Cortex of kidney (tissue), 1 donor: Measurements from ENCODE around the gene FILIP1L.

Experiments used
- DNase-seq: peaks from one replicate; lab custom pipeline; 2025; lab: John Stamatoyannopoulos, UW

Gene FILIP1L

DNA sequence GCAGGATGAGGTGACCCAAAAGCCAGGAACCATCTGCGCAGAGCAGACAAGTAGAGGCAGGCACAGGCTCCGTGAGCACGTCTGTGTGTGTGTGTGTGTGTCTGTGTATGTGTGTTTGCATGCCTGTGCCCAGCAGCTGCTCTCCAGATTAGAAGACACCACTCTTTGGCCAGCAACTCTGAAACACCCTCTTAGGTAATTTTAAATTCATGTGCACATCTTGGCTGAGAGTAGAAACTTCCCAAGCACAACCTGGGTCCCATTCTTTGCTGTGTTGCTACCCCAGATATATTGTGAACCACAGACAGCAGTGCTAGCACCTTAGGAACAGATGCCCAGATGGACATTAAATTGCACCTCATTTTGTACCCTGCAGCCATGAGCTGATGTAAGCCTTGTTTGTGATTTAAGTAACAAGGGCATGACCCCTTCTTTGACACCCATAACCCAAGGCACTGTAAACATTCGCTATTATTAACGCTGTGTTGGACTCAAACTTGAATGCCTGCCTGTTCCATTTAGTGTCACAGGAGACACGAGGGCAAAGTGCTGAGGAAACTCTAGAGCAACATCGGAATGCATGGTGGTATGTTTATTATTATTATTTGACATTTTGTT lies at the start of gene FILIP1L:
TSS of gene FILIP1L (minus strand) at position 89 of the 618 bp plus-strand sequence.
- DNase-seq = no peak

DNA sequence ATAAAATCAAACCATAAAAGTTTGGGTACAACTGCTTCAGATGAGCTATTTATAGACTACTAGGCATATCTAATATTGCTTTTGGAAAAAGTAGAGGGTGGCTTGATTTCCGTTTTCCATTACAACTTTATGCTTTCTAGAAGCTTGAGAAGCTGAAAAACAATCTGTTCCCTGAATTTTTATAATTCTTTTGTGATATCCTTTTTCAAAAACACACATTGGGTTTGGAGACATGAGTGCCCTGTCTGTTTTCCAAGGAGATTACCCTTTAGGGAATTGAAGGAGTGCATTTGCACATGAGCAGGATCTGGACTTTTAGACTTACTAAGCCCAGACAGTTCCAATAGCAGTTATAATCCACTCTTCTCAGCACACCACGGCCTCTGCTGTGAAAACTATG lies 49.5 kb upstream of the FILIP1L start:
- DNase-seq = no peak

DNA sequence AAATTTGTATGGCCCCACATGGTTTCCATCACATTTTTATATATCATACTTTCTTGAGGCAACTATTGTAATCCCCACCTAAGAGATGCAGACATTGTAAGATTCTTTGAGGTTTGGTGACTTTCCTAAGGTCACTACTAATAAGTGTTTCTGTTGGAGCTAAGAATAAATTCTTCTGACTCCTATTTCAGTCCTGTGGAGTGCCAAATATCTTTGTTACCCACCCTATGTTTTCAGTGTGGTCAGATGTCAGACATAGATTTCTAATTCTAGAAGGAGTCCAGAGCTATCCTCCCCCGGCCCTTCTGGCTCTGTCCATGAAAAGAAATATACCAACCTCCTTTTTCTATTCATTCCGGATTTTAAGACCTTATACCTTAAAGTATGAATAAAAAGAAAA lies 46.2 kb upstream of the FILIP1L start:
- DNase-seq = no peak

DNA sequence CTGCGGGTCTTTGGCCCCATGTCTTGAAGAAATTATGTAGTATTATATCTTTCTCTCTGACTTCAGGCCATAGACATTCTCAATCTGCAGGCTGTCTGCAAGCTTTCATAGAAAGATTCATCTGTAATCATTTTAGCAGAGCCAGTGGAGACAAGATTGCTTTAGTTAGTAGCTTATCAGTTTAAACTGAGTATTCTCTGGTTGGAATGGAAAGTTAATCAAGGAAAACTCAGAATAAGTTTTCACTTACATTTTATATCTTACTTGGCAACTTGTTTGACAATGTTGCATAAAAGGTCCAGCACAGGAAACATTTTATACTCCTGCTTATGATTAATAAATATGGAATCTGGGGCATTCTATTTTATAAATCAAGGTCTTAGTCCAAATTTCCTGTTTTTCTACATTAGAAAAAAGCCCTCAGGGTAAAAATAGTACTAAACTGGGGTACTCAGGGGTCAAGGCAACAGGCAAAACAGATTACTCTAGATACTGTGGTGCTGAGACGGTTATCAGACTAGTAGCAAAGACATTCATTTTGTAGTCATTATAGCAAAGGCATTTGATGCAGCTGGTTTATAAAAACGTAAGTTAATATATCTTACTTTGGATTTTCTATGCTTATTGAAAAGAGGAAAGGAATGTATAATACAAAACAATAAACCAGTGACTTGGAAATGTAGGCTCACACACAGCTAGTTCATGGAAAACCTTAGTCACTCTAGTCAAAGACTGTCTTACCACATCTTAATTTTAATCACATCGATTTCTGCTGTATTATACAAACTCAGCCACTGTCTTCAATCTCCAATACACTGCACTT lies 45.2 kb upstream of the FILIP1L start:
- DNase-seq = no peak

DNA sequence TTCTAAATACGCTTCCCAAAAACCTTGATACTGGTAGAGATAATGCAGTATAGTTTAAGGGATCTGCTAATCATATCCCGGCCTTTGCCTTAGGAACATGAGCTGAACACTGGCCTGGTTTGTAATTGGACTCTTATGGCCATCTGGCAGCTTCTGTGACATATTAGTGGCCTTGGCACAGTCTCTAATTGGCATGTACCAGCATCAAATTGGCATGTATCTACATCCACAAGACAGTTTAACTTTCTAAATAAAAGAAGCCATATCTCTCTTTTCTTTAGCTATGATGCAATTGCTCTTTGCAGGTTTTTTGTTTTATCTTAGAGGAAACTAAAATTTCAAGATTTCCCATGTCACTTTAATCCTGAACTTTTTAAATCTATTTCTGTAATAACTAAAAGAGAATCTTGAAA lies 44.6 kb upstream of the FILIP1L start:
- no peak for DNase-seq

DNA sequence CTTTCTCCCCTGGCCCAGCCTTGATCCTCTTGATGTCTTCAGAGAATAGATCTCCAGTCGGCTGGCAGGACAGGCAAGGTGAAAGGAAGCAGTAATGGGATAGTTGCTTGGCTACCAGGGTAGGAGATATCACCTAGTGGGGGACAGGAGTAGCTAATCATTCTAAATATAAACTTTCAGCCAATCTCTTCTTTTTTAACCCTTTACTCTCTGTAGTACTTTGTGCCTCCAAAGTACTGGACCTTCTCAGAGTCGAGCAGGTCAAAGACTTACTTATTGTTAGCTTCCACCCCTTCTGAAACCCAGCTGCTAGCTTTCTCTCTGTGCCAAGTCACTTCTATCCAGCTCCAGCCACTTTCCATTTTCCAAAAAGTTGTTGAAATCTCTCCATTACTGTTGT lies 43.4 kb upstream of the FILIP1L start:
- no peak for DNase-seq

DNA sequence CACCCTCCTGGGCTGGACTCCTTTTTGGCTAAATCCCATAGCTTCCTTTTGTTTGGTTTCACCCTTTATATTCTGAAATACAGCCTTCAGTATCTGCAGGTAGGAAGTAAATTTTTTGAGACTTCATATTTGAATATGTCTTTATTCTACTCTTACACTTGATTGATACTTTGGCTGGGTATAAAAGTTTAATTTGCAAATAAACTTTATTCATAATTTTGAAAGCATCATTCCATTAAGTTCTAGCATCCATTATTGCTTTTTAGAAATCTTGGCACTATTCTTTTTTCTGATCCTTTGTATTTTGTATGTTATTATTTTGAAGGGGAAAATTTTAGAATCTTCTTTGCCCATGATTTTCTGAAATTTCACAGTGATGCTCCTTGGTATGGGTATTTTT lies 41.3 kb upstream of the FILIP1L start:
- no peak for DNase-seq

DNA sequence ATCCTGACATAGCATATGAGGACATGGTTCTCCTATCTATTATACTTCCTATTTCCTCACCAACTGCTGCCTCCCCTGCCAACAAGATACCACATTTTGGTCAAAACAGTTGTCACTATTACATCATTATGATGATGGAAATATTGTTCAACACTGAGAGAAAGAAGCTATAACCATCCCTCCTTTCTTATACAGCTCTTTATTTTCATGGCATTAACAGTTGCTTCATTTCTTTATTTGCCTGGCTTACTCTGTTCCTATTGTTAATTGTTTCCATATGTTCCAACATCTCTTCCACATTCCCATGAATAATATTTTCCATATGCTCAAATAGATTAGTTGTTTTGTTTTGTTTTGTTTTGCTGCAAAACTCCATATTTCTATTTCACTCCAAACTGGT lies 40.8 kb upstream of the FILIP1L start:
- DNase-seq = no peak

DNA sequence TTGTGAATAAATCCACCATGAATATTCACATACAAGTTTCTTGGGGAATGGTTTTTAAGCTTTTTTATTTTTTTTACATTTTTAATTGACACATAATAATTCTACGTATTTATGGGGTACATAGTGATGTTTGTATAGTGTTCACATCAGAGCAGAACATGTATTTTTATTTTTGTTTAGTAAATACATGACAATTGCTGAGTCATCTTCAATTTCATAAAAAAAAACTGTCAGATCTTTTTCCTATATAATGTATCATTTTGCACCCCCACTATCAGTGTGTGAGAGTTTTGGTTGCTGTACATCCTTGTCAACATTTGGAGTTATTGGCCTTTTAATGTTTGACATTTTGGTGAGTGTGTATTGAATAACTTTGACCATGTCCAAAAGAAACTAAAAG lies 39.9 kb upstream of the FILIP1L start:
- no peak for DNase-seq

DNA sequence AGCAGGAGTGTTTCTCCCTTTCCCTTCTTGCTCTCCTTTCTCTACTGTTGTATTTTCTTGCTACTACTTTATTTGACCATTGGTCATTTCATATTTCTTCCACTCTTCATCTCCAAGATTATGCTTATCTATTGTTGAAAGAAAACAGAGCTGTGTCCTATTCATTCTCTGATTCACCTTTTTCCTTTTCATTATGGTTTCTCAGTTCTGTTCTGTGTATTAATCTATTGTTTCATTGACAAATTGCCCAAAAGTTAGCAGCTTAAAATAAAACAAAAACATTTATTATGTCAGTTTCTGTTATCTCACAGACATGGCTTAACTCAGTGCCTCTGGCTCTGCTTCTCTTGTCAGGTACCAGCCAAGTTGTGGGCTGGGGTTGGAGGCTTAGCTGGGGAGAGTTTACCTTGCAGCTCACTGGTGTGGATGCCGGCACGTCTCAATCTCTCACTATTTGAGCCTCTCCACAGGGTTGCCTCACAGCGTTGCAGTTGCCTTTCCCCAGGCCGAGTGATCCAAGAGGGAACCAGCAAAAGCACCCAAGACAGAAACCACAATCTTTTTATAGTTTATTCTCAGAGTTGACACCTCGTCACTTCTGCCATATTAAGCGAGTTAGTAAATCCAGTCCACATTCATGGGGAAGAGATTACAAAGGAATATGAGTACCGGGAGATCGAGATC lies 36.9 kb upstream of the FILIP1L start:
- DNase-seq = no peak

DNA sequence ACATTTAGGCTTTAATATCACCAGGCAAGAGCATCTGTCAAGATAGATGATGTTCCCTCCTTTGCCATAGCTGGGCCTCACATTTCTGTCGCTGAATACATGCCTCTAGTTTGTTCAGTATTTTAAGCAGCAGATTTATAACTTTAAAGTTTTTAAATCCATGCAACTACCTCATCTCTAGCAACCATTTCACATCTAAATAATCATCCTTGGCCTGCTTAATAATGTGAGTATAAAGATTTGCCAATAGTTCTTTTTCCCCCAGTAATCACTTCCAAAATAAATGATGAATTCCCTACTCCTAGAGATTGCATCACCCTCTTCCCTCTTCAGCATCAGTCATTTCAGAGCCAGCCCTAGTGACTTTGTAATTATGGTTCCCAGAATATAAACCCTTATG lies 36.2 kb upstream of the FILIP1L start:
- DNase-seq = no peak

DNA sequence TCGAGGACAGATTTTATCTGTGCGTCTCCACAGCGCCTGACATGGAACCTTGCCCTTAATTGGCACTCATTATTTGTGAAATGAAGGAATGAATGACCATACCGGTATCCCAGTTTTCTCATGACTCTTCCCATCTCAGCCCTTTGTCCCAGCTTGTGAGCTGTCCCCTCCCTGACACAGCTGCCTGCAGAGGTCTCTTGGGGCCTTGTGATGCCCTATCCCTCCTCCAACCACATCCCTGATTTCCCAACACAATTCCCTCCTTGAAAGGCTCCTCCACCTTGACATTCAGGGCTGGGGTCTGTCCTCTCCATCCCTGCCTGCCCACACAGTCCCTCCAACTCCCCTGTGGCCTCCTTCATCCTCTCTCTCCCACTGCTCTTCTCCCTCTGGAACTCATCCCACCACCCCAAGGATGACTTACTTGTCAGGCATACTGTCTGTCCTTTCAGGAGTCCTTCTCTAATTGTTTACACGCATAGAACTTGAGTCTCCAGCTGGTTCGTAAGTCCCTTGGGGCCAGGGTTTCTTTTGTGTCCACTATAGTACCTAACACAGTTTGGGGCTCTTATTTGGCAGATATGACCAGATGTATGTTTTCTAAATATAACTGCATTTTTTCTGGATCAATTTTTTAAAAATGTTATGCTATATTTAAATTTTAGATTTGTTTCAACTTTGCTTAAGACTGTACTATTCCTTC lies 35.6 kb upstream of the FILIP1L start:
- DNase-seq = no peak

DNA sequence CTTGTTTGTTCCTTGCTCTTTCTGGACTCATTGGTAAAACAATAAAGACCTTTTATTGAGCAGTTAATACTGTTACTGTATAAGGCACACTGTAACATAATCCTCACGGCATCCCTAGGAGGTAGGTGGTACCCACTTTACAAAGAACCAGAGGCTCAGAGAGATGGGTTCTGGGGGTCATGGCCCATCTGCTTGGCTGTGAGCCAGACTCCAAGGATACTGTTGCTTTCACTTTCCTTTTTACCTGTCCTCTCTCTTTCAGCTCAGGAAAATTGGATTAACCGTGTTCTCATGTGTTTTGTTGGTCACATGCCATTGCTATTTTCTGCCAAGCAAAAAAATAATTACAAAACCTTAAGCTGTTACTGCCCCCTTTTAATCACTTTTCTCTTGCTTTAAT lies 34.8 kb upstream of the FILIP1L start:
- DNase-seq = no peak

DNA sequence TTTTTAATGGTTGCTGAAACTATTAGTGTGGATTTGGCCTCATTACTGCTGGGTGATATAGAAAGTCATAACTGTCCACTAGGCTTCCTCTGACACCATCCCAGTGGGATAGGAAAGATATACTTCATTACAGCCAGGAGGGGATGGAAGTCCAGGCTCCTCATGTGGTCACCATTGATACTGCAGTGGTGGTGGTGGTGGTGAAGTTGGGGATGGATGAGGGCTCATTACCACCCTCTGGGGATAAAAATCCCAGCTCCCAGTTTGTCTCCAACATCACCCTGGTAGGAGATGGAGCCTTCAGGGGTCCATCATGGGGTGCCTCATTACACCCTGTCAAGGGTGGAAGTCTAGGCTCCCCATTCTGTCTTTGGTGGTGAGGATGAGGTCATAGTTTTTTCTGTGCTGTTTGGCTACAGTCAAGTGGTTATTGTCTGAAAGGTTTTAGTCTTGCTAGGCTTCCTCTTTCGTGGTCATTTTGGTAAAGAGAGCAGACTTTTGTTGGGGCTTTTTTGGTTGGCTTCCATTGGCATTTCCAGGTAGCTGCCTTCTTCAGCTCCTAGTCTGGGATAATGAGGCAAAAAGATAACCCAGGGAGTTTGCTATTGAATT lies 30.1 kb upstream of the FILIP1L start:
- DNase-seq = no peak

DNA sequence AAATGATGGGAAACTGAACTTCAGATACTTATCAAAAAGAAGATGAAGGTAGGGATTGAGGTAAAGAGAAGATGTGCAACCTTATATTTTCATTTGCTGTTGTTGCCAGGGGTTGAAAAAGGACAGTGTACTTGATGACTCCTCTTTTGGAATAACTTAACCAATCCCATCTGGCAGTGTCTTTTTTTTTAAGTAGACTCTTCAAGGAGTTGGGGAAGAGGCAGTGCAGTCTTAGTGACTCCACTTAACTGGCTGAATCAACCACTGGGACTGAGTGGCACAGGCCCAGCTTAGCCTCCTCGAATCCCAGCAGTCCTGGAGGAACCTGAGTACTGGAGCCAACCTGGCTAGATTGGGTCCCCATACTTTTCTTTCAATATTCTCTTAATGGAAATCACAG lies 27.3 kb upstream of the FILIP1L start:
- DNase-seq = no peak

DNA sequence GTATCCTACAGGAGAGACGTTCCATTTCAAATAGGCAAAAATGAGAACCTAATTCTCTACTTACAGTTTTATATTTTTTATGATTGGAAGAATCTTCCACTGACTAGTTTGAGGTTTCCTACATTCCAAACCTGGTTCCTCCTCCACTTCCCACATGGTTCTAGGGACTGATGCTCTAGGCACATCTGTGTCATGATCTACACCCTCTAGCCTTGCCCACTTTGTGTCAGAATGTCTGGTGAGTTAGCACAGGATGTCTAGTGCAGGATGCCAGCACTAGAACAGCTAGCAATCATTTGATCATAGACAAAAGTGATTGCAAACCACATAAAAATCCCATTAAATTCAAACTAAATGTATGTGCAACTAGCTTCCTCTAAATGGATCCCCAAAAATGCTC lies 26.7 kb upstream of the FILIP1L start:
- DNase-seq = no peak

DNA sequence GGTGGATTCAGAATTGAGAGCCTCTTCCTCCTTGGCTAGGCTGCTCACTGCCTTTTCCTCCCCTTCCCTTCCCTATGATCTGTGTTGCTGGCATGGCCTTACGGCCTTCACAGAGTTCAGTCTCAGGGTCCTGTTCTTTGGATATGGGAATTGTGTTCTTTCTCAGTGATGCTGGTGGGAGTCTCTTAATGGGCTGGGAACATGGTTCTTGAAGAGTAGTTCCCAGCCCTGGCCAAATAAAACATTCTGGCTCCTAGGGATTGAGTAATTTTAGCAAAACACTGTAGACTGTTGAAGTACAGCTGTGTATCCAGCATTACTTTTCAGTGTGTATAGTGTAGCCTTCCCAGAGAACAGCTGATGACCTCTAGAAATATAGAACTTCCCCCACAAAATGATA lies 22.6 kb upstream of the FILIP1L start:
- DNase-seq = no peak

DNA sequence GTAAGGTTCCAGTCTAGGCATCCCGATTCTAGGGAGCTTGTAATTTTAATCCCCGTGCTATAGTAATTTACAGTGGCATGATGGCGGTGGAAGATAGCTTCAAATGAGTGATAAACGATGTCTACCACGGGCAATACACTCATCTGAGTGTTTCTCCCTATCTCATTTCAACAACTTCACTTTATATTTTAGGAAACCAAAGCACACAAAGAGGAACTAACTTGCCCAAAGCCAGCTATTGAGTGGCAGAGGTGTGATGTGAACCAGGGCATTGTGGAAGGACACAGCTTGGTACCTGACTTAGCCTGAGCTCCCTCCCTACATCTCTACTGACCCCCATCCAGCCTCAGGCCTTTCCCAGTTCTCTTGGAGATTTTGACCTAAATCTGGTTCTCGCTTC lies 16.9 kb upstream of the FILIP1L start:
- no peak for DNase-seq

DNA sequence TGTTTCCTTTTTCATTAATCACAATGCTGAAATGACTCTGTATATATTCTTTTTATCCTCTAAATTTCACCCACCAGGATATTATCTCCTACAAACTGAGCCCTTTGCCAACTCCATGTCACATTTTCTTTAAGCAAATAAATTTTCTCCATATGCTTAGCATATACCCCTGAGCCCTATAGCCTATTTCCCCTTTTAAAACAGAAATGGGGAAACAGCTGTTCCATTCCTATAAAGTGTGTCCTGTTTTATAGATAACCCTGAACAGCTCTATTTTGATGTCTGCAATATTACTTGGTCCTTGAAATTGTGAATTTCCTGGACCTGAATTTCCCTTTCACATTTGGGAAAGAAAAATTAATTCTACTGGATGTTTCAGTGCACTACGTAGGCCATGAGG lies 15.6 kb upstream of the FILIP1L start:
- no peak for DNase-seq

DNA sequence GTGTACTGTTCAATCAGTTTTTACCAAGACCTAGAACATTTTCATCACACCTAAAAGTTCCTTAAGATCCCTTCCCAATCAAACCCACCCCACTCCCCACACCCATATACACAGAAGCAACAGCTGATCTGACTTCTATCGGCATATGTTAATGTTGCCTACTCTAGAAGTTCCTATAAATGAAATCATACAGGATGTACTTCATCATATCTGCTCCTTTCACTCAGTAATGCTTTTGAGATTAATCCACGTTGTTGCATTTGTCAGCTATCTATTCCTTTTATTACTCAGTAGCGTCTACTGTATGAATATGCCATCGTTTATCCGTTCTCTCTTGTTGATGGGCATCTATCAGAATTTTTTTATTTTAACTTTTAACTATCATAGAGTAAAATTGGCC lies 14.3 kb upstream of the FILIP1L start:
- no peak for DNase-seq

DNA sequence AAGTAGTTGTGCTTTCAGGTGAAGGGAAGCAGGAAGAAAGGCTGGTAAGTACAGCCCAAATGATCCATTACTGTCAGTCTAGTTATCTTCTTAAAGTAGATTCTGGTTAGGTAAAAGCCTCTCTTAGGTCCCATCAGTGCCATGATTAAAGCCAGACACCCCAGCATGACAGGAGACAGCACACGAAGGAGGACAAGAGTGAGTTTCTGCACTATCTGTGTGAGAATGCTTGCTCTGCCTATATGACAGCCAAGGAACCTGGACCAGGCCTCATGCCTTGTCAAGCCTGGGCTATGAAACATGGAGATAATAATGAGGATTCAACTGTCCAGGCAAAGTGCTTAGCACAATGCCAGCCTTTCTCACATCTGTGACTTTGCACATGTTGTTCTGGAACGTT lies 13.5 kb upstream of the FILIP1L start:
- DNase-seq = no peak
